HG02973 (cell line): ENCODE data around the gene LCP1.

Experiments
- ATAC-seq: cut with Tn5 transposase; IDR thresholded peaks from one replicate; pipeline ENCODE4 v1.9.1; 2021; ENCODE audit warnings: moderate library complexity; ENCODE audit not compliant: unreplicated experiment

Gene LCP1

GRCh38 chr13:46129955-46130618 is 51.9 kb downstream of the LCP1 start:
- no peak for ATAC-seq

DNA sequence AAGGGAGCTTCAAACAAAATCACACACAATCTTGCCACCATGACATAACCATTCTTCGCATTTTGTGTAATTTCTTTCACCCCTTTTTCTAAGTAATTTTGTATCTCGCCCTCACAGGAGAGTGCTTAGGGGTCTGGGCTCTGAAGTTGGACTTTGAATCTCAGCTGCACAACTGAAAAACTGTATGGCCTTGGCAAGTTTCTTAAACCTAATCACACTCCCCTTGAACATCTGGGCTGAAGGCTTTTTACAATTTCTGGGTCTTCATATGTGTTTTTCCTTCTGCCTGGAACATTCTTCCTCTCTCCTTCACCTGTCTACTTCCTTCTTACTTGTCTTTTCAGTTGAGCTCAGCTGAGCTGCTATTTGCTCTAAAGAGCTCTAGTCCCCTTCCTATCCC is 52.9 kb downstream of the LCP1 start:
- no peak for ATAC-seq

GRCh38 chr13:46127358-46128023 is 54.5 kb downstream of the LCP1 start:
- ATAC-seq: no peak

GRCh38 chr13:46126552-46127357 is 55.2 kb downstream of the LCP1 start:
- peak; percentile 55 for ATAC-seq

DNA sequence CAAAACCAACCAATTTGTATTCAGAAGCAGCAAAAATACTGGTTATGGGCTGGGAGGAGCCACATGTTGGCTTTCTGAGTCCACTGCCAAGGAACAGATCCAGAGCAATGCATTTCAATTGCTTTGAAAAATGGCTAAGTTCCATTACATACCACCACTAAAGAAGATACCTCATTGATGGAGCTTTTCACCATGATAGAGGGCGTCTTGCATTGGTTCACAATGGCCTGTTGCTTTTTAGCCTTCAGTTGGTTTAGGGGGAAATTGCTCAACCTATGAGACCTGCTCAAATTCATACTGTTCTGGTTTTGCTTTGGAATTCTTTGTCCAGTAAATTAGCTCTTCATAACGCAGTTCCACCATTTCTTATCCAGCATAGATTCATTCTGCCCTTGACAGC is 55.9 kb downstream of the LCP1 start:
- ATAC-seq: no peak

DNA sequence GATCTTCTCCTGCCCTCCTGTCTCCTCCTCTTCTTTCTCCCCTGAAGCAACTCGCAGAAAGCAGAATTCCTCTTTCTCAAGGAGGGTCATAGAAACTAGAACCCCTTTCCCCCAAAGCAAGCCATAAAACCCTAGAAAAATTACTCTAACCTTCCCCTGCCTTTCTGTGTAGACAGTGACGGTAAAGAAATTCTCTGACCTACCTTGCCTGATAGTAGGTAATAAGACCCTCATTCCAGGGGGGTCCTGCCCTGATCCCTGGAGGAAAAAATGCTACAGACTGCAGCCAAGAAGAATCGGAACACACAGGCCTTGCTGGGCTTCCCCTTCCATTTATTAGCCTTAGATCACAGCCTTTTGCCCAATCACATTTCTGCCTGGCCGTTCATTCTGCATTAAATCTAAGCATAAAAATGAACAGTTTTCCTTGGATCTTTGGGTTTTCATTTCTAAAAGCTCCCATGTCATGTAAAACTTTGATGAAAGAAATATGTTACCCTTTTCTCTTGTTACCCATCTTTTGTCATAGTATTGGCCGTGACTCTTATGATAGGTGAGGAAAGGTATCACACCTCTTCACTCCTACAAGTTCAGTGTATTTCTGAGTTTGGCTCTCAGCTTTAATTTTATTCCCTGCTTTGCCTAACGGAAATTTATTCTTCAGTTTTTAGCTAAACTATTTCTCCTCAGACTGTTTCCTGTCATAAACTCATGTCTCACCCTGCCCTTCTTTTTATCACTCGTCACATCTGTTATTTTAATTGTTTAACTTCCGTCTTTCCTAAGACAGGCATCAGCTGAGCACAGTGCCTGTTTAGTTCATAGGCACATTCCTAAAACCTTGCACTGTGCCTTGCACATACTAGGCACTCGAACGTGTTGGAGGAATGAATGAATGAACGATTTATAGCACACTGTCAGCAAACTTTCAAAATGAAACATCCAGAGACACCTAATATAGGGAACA is 56.7 kb downstream of the LCP1 start:
- no peak for ATAC-seq

DNA sequence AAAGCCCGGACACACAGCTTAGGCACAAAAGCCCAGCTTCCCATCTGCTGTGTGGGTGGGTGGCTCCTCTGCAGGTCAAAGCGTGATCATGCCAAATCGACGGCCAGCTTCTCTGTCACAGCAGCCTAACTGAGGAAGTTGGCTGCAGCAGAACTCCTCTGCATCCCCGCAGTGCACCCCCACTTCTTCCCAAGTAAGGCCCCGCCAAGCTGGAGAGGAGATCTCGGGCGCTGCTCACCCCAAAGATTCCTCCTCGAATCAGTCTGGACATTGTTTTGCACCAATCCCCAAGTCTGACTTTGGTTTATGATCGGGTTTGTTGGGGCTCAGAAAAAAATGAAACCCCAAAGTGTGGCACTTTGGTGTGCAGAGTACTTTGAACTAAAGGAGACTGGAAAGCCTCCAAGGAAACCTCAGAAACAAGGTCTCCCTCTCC is 57.4 kb downstream of the LCP1 start:
- ATAC-seq: no peak

DNA sequence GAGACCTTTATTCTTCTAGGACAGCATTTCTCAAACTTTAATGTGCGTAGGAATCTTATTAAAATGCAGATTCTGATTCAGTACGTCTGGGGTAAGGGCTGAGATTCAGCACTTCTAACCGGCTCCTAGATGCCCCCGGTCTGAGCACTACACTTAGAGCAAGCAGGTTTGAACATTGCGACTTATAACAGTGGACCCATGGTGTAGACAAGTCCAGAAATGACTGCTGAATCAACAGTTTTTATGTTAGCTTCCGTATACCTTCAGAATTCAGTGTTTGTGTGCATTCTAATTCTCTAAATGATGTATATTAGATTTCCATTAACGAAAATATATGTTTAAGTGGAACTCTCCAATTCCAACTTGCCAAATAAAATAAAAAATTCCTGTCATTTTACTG is 59.7 kb downstream of the LCP1 start:
- ATAC-seq: no peak

- no peak for ATAC-seq
Observed at GRCh38 chr13:46121597-46122163, 60.3 kb downstream of the LCP1 start.

DNA sequence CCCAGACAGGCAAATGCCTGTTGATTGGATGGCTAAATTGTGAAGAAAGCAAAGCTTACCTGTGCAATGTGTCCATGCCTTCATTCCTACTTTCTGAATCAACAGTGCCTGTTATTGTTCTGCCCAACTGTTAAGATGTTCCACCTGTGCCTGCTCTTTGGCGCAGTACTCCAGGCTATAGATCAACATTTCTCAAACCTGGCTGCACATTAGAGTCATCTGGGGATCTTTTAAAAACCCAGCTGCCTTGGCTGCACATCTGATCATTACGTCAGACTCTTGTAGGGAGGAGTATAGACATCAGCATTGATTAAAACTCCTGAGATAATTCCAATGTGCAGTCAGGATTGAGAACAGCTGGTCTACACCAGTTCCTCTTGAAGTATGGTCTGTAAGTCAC is 60.9 kb downstream of the LCP1 start:
- ATAC-seq: no peak

- no peak for ATAC-seq
Observed at GRCh38 chr13:46119883-46120614, 61.9 kb downstream of the LCP1 start.

- no peak for ATAC-seq
Observed at GRCh38 chr13:46116653-46117502, 65.1 kb downstream of the LCP1 start.

- ATAC-seq: no peak
Observed at GRCh38 chr13:46114613-46115012, 67.4 kb downstream of the LCP1 start.

- no peak for ATAC-seq
Observed at GRCh38 chr13:46113596-46113995, 68.4 kb downstream of the LCP1 start.

DNA sequence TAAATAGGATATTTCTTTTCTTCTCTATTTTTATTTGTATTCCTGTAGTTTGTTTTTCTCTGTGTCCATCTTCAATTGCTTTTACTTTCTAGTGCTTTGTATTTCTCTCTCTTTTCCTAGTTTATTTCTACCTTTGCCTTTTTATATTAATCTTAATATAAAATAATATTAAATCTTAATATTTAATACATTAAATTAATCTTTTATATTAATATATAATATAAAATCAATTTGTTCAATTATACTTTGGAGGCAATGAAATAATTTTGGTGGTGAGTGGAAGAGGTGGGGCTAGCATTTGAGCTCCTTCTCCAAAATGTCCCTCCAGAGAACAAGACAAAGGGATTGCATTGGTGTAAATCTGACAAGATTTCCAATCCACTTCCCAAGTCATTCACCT is 70.8 kb downstream of the LCP1 start:
- no peak for ATAC-seq

GRCh38 chr13:46109451-46109850 is 72.5 kb downstream of the LCP1 start:
- no peak for ATAC-seq

GRCh38 chr13:46106839-46107371 is 75.1 kb downstream of the LCP1 start:
- no peak for ATAC-seq

GRCh38 chr13:46104868-46105267 is 77.1 kb downstream of the LCP1 start, which contains the start of gene CPB2:
Gene CPB2, minus strand, starts transcription at chr13:46105033. Its CDS starts 24 bp downstream, at chr13:46105009.
- ATAC-seq: no peak
